NCI-H82 (cell line): Measurements from ENCODE around the gene RGCC.

Experiments
- DNase-seq: peaks from one replicate; lab custom pipeline; 2025; lab: John Stamatoyannopoulos, UW

The RGCC gene

DNA sequence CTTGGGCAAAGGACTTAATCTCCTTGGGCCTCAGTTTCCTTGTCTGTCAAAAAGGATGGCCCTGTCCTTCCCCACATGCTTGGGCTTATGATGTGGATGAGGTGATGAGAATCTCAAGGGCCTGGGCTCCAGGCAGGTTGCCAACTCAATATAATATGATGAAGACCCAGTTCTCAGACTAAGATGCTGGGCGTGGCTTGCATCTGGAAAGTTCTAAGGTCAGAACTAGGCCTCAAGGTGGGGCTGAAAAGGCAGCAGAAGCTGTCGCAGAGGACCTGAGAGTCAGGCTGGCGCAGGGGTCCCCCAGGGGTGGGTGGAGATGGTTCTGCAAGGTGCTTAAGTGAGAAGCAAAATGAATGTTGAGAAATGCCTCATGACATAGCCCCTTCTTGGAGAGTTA, 58.8 kb downstream of the RGCC start:
- DNase-seq = no peak

DNA sequence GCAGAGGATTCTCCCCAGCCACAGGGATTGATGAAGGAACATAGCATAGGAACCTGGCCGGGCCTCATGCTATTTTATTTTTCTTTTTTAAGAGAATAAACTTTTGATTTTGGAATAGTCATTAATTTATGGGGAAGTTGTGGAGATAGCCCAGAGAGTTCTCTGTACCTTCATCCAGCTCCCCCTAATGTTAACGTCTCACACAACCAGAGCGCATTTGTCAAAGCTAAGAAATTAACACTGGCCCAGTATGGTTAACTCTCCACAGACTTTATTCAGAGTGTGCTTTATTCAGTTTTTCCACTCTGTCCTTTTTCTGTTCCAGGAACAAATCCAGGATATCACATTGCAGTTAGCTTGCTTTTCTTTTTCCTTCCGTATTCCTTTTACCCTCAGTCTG, 59.4 kb downstream of the RGCC start:
- DNase-seq = no peak

GRCh38 chr13:41520016-41520659, 62.8 kb downstream of the RGCC start:
- DNase-seq = no peak
